Fibroblast of lung (primary cell): ENCODE measurements around the gene TTC3.

Experiments
- CTCF ChIP-seq, 2 donors: IDR thresholded peaks in 1 of 2; conservative IDR thresholded peaks in 1 of 2; 1 replicate in 1 of 2; 2 replicates in 1 of 2; pipeline ENCODE4 v1.5.1; 2011 to 2012; ENCODE audit warnings: low read length in 2 of 2, control low read depth in 1 of 2, inconsistent platforms in 1 of 2, low read depth in 1 of 2, mild to moderate bottlenecking in 1 of 2
- EZH2 ChIP-seq: IDR thresholded peaks from 2 replicates; pipeline ENCODE4 v1.5.1; 2012; ENCODE audit warnings: low read length, control low read depth, mild to moderate bottlenecking; ENCODE audit errors: missing control alignments

- TF ChIP-seq CTCF (conservative IDR thresholded peaks at IDR 0.05 in 1 of 2, IDR thresholded peaks at IDR 0.05 in 1 of 2; ENCODE audit: low read depth in 1 of 2, low read length in 2 of 2) (peak; percentile 4 to 38), EZH2 (no peak)
Observed at GRCh38 chr21:37060296-37060695, 12.8 kb upstream of the TTC3 start.
